Thoracic aorta (tissue), 2 donors: ENCODE data around the gene SLC9A7. TPM values are rescaled to one million over a fixed set of nuclear protein-coding genes. Genes with fewer than 3 reads are reported as not detected.
A peak's percentile ranks its signal among the peaks of the same experiment; 100 is the strongest.

Source experiments
- ATAC-seq: fragments of 150-250 bp; one replicate; pipeline ENCODE4 v1.8.0; 2017; ENCODE audit warnings: low read depth; ENCODE audit not compliant: insufficient number of reproducible peaks, low FRiP score
- DNase-seq: peaks from one replicate; pipeline ENCODE4 v3.0.0-alpha.2; 2020; ENCODE audit warnings: low spot score
- H3K27ac ChIP-seq, 2 donors: fragments of 200-600 bp; sonication (generic); 1 replicate in 1 of 2; 2 replicates in 1 of 2; pipeline ENCODE4 v1.5.1; 2016; ENCODE audit warnings: mild to moderate bottlenecking in 2 of 2, moderate library complexity in 2 of 2
- H3K27me3 ChIP-seq: fragments of 200-600 bp; sonication (generic); replicated peaks from 2 replicates; pipeline ENCODE4 v1.6.0; 2016; ENCODE audit warnings: mild to moderate bottlenecking; ENCODE audit not compliant: insufficient read depth
- H3K36me3 ChIP-seq: fragments of 200-600 bp; sonication (generic); one replicate; pipeline ENCODE4 v1.5.1; 2016
- H3K4me1 ChIP-seq, 2 donors: fragments of 200-600 bp; sonication (generic); 1 replicate in 1 of 2; 2 replicates in 1 of 2; pipeline versions ENCODE4 v1.5.1 to v1.6.0; 2016; ENCODE audit warnings: low read depth in 2 of 2, mild to moderate bottlenecking in 1 of 2; ENCODE audit not compliant: control insufficient read depth in 1 of 2
- H3K4me3 ChIP-seq: fragments of 200-600 bp; sonication (generic); 2 replicates; pipeline ENCODE4 v1.5.1; 2016; ENCODE audit warnings: mild to moderate bottlenecking
- H3K9me3 ChIP-seq: fragments of 200-600 bp; sonication (generic); 2 replicates; pipeline ENCODE4 v1.5.1; 2016
- total RNA-seq, 2 donors: library from RNA; depleted of rRNA; stranded (reverse); fragments of >200 nt; gene quantifications; one replicate each; pipeline versions ENCODE4 v1.1.0 to v1.2.3, GENCODE V29; 2016
- TF ChIP-seq, protein P1 (sequence below): fragments of 200-600 bp; sonication (generic); IDR thresholded peaks from one replicate; pipeline ENCODE4 v1.5.1; 2019; ENCODE audit warnings: antibody characterized with exemption

Gene SLC9A7
- total RNA-seq, 2 donors from 2014 or later, result 6.7 to 12.2 TPM

DNA sequence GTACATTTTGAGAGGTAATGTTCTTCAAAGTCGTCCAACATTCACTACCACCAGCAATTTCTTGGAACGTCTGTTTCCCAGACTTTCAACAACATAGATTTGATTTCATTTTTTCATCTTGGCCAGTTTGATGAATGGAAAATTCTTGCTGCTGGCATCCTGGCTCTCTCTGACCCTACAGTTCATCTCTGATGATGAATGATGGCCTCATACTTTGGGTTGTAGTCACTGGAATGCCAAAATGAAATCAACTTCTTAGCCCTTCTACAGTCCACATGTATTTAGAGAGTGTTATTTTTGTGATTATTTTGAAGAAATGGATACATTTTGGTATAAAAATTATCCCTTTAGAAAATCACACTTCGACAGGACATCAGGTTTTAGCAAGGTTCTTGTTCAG is 176.6 kb downstream of the SLC9A7 start:
- Histone ChIP-seq H3K4me3 (peak overlapping the region; percentile 24), H3K36me3 (no peaks in the 10 kb centered on the region), H3K27ac (peak overlapping the region; percentile 81 to 82), H3K4me1 (peaks cover 3 to 28% of the 10 kb centered on the region in 2 donors), H3K27me3 (no peaks in the 10 kb centered on the region), H3K9me3 (no peaks in the 10 kb centered on the region)
- ATAC-seq (peak; percentile 62), DNase-seq (no peak)
- TF ChIP-seq, protein P1, sequence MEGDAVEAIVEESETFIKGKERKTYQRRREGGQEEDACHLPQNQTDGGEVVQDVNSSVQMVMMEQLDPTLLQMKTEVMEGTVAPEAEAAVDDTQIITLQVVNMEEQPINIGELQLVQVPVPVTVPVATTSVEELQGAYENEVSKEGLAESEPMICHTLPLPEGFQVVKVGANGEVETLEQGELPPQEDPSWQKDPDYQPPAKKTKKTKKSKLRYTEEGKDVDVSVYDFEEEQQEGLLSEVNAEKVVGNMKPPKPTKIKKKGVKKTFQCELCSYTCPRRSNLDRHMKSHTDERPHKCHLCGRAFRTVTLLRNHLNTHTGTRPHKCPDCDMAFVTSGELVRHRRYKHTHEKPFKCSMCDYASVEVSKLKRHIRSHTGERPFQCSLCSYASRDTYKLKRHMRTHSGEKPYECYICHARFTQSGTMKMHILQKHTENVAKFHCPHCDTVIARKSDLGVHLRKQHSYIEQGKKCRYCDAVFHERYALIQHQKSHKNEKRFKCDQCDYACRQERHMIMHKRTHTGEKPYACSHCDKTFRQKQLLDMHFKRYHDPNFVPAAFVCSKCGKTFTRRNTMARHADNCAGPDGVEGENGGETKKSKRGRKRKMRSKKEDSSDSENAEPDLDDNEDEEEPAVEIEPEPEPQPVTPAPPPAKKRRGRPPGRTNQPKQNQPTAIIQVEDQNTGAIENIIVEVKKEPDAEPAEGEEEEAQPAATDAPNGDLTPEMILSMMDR, result no peak

- ATAC-seq (no peak), DNase-seq (no peak)
- peaks cover 3 to 18% of the 10 kb centered on the region in 2 donors for H3K4me1 ChIP-seq
- no peaks in the 10 kb centered on the region for H3K36me3 ChIP-seq
- no peaks in the 10 kb centered on the region for H3K9me3 ChIP-seq
- no peak overlapping the region for H3K27ac ChIP-seq
- no peak overlapping the region for H3K4me3 ChIP-seq
- TF ChIP-seq, protein P1, result no peak
- no peaks in the 10 kb centered on the region for H3K27me3 ChIP-seq
Observed at GRCh38 chrX:46580613-46581012, 178.3 kb downstream of the SLC9A7 start.

DNA sequence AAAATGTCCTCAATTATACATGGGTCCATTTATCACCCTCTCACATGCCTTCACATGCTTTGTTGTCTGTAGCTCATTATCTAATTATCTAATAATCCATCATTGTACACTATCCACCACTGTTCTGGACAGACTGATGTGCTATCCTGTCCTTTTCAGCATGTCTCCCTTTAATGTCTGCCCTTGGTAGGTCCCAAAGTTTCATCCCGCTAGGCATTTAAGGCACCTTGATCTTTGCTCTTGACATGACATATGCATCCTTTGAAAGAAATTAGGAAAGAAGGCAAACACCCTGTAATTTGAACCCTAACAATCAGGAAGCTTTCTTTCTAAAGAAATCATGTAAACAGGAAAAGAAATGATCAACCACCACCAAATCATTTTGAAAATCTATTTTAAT is 179.7 kb downstream of the SLC9A7 start:
- Histone ChIP-seq H3K27ac (no peak overlapping the region), H3K4me1 (peaks cover 3 to 18% of the 10 kb centered on the region in 2 donors), H3K36me3 (no peaks in the 10 kb centered on the region), H3K27me3 (no peaks in the 10 kb centered on the region), H3K9me3 (no peaks in the 10 kb centered on the region), H3K4me3 (no peak overlapping the region)
- TF ChIP-seq, protein P1, result no peak
- ATAC-seq (no peak), DNase-seq (no peak)

GRCh38 chrX:46577221-46578005 is 181.5 kb downstream of the SLC9A7 start:
- ATAC-seq, result no peak

GRCh38 chrX:46576458-46576857 is 182.5 kb downstream of the SLC9A7 start:
- Histone ChIP-seq H3K27me3 (no peaks in the 10 kb centered on the region), H3K4me1 (peaks cover 0 to 4% of the 10 kb centered on the region in 2 donors), H3K4me3 (peak overlapping the region; percentile 80), H3K27ac (peak overlapping the region in 1 of 2 donors; percentile 38), H3K9me3 (no peaks in the 10 kb centered on the region), H3K36me3 (no peaks in the 10 kb centered on the region)
- DNase-seq (no peak), ATAC-seq (no peak)
- TF ChIP-seq, protein P1, result no peak

More at GRCh38 chrX:46577221-46578005, 181.5 kb downstream of the SLC9A7 start:
- no peaks in the 10 kb centered on the region for H3K36me3 ChIP-seq
- TF ChIP-seq, protein P1, result no peak
- no peaks in the 10 kb centered on the region for H3K9me3 ChIP-seq
- DNase-seq, result no peak
- H3K4me3 ChIP-seq, result no peak overlapping the region
- no peaks in the 10 kb centered on the region for H3K27me3 ChIP-seq
- H3K27ac ChIP-seq, result peak overlapping the region in 1 of 2 donors; percentile 38
- peaks cover 3 to 5% of the 10 kb centered on the region in 2 donors for H3K4me1 ChIP-seq
